K562 (cell line): ENCODE results near the gene PYGO2. TPM values are rescaled to one million over a fixed set of nuclear protein-coding genes. Genes with fewer than 3 reads are reported as not detected.
A peak's percentile ranks its signal among the peaks of the same experiment; 100 is the strongest.

Source experiments
- ATF7 ChIP-seq: fragments of 450-650 bp; IDR thresholded peaks from 2 replicates; pipeline ENCODE4 v1.7.1; 2014; ENCODE audit warnings: mild to moderate bottlenecking, moderate library complexity
- CEBPB ChIP-seq: fragments of 450-650 bp; IDR thresholded peaks from 2 replicates; pipeline ENCODE4 v1.6.1; 2016; ENCODE audit warnings: missing genetic modification characterization, missing compliant biosample characterization
- COPS2 ChIP-seq: fragments of 450-650 bp; conservative IDR thresholded peaks from 2 replicates; pipeline ENCODE4 v1.6.1; 2016; ENCODE audit warnings: mild to moderate bottlenecking, moderate library complexity
- CREB1 ChIP-seq, 2 experiments: sonication (generic) in 1 of 2; formaldehyde crosslinking in 1 of 2; IDR thresholded peaks; 2 replicates each; pipeline versions ENCODE4 v1.6.1 to v1.8.0; 2012 to 2022; ENCODE audit warnings: inconsistent platforms in 1 of 2, mild to moderate bottlenecking in 1 of 2, missing genetic modification reagents in 1 of 2, moderate library complexity in 1 of 2
- GATAD2B ChIP-seq: fragments of 450-650 bp; IDR thresholded peaks from 2 replicates; pipeline ENCODE4 v1.6.1; 2017; ENCODE audit warnings: mild to moderate bottlenecking, borderline replicate concordance
- HDGF ChIP-seq: fragments of 450-650 bp; IDR thresholded peaks from 2 replicates; pipeline ENCODE4 v1.6.1; 2016
- HSF4 ChIP-seq: fragments of 250-450 bp; sonication (Bioruptor Pico); IDR thresholded peaks from 2 replicates; pipeline ENCODE4 v2.1.2; 2022; ENCODE audit warnings: mild to moderate bottlenecking, moderate library complexity, borderline replicate concordance
- KDM4B ChIP-seq, 2 experiments: fragments of 450-650 bp in 1 of 2; sonication (generic) in 1 of 2; IDR thresholded peaks; 2 replicates each; pipeline ENCODE4 v1.6.1; 2016 to 2017; ENCODE audit warnings: borderline replicate concordance in 2 of 2, antibody characterized with exemption in 1 of 2, low read depth in 1 of 2, mild to moderate bottlenecking in 1 of 2
- MCM5 ChIP-seq: fragments of 450-650 bp; IDR thresholded peaks from 2 replicates; pipeline ENCODE4 v1.6.1; 2016; ENCODE audit warnings: low read depth
- MYBL2 ChIP-seq, 2 experiments: fragments of 450-650 bp in 1 of 2; sonication (generic) in 1 of 2; formaldehyde crosslinking in 1 of 2; IDR thresholded peaks; 2 replicates each; pipeline versions ENCODE4 v1.6.1 to v1.8.1; 2017 to 2022; ENCODE audit warnings: borderline replicate concordance in 1 of 2, inconsistent platforms in 1 of 2, low read depth in 1 of 2, mild to moderate bottlenecking in 1 of 2, missing genetic modification reagents in 1 of 2, moderate library complexity in 1 of 2
- PCBP2 ChIP-seq: fragments of 200-400 bp; formaldehyde crosslinking; IDR thresholded peaks from 2 replicates; pipeline ENCODE4 v1.6.1; 2018; ENCODE audit warnings: low read length, low read depth, mild to moderate bottlenecking, moderate library complexity; ENCODE audit not compliant: poor library complexity, severe bottlenecking
- POLR3A ChIP-seq: IDR thresholded peaks from 2 replicates; pipeline ENCODE4 v1.6.1; 2011; ENCODE audit warnings: borderline replicate concordance, mild to moderate bottlenecking, moderate library complexity; ENCODE audit not compliant: insufficient read length, insufficient read depth; ENCODE audit errors: extremely low read depth
- RBM17 ChIP-seq: fragments of 200-400 bp; formaldehyde crosslinking; IDR thresholded peaks from 2 replicates; pipeline ENCODE4 v1.6.1; 2017; ENCODE audit warnings: low read depth, mild to moderate bottlenecking, low read length, borderline replicate concordance
- polyA plus RNA-seq, 8 experiments: library from polyadenylated mRNA; depleted of rRNA in 4 of 8; stranded (reverse) in 5 of 8; unstranded in 3 of 8; fragments of >200 nt; fragmentation: Nextera tagmentation in 2 of 8; fragmentation: Illumina TruSeq in 1 of 8; extraction: Ambion mirVana in 2 of 8; extraction: Trizol in 1 of 8; gene quantifications; 2 replicates each; pipeline versions ENCODE4 v1.2.1 to v1.2.3, GENCODE V29; 2011 to 2014; ENCODE audit warnings: inconsistent platforms in 1 of 8, missing spikeins in 1 of 8
- total RNA-seq, 7 experiments: library from RNA; depleted of rRNA in 6 of 7; stranded (reverse); fragments of >200 nt in 6 of 7; fragmentation: Illumina TruSeq in 2 of 7; extraction: Trizol in 2 of 7; gene quantifications; 2 replicates each; pipeline versions ENCODE4 v1.2.1 to v1.2.3, GENCODE V29; 2011 to 2021; ENCODE audit warnings: low replicate concordance in 1 of 7
- TF ChIP-seq, protein P1 (sequence below): fragments of 250-450 bp; sonication (Bioruptor Pico); IDR thresholded peaks from 2 replicates; pipeline ENCODE4 v1.8.0; 2022; ENCODE audit warnings: moderate library complexity, mild to moderate bottlenecking, inconsistent platforms
- TF ChIP-seq, protein P2 (sequence below), 2 experiments: fragments of 150-350 bp in 1 of 2; IDR thresholded peaks; 2 replicates each; pipeline ENCODE4 v1.6.1; 2012 to 2016; ENCODE audit warnings: low read depth in 2 of 2, low read length in 2 of 2, mild to moderate bottlenecking in 1 of 2, moderate library complexity in 1 of 2
- TF ChIP-seq, protein P3 (sequence below): fragments of 450-650 bp; IDR thresholded peaks from 2 replicates; pipeline ENCODE4 v1.6.1; 2016; ENCODE audit warnings: mild to moderate bottlenecking
- TF ChIP-seq, protein P4 (sequence below), 2 experiments: IDR thresholded peaks; 2 replicates each; pipeline ENCODE4 v1.6.1; 2011; ENCODE audit warnings: borderline replicate concordance in 1 of 2, control low read depth in 1 of 2, low read depth in 1 of 2, low read length in 1 of 2, mild to moderate bottlenecking in 1 of 2, mixed read lengths in 1 of 2, moderate library complexity in 1 of 2; ENCODE audit not compliant: insufficient read depth in 1 of 2, insufficient read length in 1 of 2, poor library complexity in 1 of 2, severe bottlenecking in 1 of 2; ENCODE audit errors: extremely low read depth in 1 of 2

The PYGO2 gene
- total and polyA plus RNA-seq, 9 of the 15 experiments (the other 6 are each of a cell fraction or from before 2014, with no cell fraction given) = 8.3 to 36.2 (median 18.2) TPM

DNA sequence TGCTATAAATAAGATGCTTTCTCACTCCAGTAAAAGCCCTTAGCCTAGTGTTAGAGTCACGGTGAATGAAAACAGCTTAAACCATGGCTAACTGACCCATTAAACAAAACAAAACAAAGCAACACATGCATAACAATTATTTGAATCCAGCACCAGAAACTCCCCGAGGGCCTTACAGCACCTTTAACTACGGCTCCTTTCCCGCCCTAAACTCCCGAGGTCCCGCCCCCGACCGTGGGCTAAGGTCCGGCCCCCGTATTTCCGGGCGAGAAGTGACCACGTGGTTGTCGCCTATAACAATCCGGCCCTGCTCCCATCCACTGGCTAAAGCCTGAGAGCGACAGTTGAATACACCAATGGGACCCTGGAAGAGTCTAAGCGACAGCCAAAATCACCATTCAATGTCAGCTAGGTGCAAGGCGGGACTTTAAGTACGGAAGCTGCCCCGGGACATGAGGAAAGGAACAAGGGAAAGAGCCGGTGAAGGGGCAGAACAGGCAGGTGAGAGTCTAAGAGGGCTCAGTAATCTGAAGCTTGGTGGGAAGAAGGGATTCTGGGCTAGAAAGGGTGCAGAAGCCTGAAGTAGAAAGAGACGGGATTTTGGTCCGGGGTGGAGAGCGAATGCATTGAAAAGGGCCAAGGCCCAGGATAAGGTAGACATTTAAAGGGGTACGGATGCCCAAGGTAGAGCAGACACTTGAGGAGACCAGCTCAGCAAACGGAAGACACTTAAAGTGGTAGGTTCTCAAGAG is 21.5 kb upstream of the PYGO2 start, which contains the start of gene FLAD1 (continued):
- TF ChIP-seq CREB1 (IDR thresholded peaks at IDR 0.05) = peak; percentile 55; the same call in 1 of the 2 replicates
- peak; percentile 70; the same call in 1 of the 2 replicates for TF ChIP-seq CREB1 (CRISPR knock-in tag; IDR thresholded peaks at IDR 0.05)
- peak; percentile 89 for TF ChIP-seq ATF7
- TF ChIP-seq, protein P1, sequence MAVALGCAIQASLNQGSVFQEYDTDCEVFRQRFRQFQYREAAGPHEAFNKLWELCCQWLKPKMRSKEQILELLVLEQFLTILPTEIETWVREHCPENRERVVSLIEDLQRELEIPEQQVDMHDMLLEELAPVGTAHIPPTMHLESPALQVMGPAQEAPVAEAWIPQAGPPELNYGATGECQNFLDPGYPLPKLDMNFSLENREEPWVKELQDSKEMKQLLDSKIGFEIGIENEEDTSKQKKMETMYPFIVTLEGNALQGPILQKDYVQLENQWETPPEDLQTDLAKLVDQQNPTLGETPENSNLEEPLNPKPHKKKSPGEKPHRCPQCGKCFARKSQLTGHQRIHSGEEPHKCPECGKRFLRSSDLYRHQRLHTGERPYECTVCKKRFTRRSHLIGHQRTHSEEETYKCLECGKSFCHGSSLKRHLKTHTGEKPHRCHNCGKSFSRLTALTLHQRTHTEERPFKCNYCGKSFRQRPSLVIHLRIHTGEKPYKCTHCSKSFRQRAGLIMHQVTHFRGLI (CRISPR knock-in tag) = no peak
- TF ChIP-seq POLR3A = no peak
- TF ChIP-seq HSF4 (CRISPR knock-in tag) = no peak
- TF ChIP-seq HDGF = no peak
- TF ChIP-seq, protein P2, sequence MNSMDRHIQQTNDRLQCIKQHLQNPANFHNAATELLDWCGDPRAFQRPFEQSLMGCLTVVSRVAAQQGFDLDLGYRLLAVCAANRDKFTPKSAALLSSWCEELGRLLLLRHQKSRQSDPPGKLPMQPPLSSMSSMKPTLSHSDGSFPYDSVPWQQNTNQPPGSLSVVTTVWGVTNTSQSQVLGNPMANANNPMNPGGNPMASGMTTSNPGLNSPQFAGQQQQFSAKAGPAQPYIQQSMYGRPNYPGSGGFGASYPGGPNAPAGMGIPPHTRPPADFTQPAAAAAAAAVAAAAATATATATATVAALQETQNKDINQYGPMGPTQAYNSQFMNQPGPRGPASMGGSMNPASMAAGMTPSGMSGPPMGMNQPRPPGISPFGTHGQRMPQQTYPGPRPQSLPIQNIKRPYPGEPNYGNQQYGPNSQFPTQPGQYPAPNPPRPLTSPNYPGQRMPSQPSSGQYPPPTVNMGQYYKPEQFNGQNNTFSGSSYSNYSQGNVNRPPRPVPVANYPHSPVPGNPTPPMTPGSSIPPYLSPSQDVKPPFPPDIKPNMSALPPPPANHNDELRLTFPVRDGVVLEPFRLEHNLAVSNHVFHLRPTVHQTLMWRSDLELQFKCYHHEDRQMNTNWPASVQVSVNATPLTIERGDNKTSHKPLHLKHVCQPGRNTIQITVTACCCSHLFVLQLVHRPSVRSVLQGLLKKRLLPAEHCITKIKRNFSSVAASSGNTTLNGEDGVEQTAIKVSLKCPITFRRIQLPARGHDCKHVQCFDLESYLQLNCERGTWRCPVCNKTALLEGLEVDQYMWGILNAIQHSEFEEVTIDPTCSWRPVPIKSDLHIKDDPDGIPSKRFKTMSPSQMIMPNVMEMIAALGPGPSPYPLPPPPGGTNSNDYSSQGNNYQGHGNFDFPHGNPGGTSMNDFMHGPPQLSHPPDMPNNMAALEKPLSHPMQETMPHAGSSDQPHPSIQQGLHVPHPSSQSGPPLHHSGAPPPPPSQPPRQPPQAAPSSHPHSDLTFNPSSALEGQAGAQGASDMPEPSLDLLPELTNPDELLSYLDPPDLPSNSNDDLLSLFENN (IDR thresholded peaks at IDR 0.05; ENCODE audit: low read depth in 2 of 2, low read length in 2 of 2) = no peak
- no peak for TF ChIP-seq GATAD2B
- TF ChIP-seq KDM4B (IDR thresholded peaks at IDR 0.05; ENCODE audit: borderline replicate concordance in 2 of 2, low read depth in 1 of 2) = 0 out of 4 replicates have a peak, but pooled peaks of 1 of the 2 experiments have one; percentile 27
- TF ChIP-seq CEBPB = no peak
- peak; percentile 84 for TF ChIP-seq MYBL2 (IDR thresholded peaks at IDR 0.05; ENCODE audit: low read depth)
- no peak for TF ChIP-seq MYBL2 (CRISPR knock-in tag; IDR thresholded peaks at IDR 0.05; ENCODE audit: borderline replicate concordance)
- TF ChIP-seq COPS2 = no peak
- TF ChIP-seq, protein P3, sequence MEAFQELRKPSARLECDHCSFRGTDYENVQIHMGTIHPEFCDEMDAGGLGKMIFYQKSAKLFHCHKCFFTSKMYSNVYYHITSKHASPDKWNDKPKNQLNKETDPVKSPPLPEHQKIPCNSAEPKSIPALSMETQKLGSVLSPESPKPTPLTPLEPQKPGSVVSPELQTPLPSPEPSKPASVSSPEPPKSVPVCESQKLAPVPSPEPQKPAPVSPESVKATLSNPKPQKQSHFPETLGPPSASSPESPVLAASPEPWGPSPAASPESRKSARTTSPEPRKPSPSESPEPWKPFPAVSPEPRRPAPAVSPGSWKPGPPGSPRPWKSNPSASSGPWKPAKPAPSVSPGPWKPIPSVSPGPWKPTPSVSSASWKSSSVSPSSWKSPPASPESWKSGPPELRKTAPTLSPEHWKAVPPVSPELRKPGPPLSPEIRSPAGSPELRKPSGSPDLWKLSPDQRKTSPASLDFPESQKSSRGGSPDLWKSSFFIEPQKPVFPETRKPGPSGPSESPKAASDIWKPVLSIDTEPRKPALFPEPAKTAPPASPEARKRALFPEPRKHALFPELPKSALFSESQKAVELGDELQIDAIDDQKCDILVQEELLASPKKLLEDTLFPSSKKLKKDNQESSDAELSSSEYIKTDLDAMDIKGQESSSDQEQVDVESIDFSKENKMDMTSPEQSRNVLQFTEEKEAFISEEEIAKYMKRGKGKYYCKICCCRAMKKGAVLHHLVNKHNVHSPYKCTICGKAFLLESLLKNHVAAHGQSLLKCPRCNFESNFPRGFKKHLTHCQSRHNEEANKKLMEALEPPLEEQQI = no peak
- TF ChIP-seq MCM5 = no peak
- TF ChIP-seq RBM17 = no peak
- TF ChIP-seq, protein P4, sequence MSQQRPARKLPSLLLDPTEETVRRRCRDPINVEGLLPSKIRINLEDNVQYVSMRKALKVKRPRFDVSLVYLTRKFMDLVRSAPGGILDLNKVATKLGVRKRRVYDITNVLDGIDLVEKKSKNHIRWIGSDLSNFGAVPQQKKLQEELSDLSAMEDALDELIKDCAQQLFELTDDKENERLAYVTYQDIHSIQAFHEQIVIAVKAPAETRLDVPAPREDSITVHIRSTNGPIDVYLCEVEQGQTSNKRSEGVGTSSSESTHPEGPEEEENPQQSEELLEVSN (IDR thresholded peaks at IDR 0.05; ENCODE audit: borderline replicate concordance in 1 of 2, extremely low read depth in 1 of 2, insufficient read depth in 1 of 2, insufficient read length in 1 of 2, low read depth in 1 of 2, low read length in 1 of 2, poor library complexity in 1 of 2, severe bottlenecking in 1 of 2) = peak; percentile 94 to 97
- no peak for TF ChIP-seq PCBP2
